ENCODE data around the gene CAMSAP2.
"Not testable (repeated sequence)": the region's sequence is repeated elsewhere in the genome, so short reads cannot be mapped to it uniquely, and the experiment has no call there.

CAMSAP2 gene

GRCh38 chr1:200739702-200740570 is 1.2 kb downstream of the CAMSAP2 start:
- DNase-seq (ENCODE audit: low read depth): no peak

GRCh38 chr1:200740571-200741208 is 2.0 kb downstream of the CAMSAP2 start:
- DNase-seq (ENCODE audit: low read depth): no peak

GRCh38 chr1:200741551-200742207 is 3.0 kb downstream of the CAMSAP2 start:
- no peak for DNase-seq (ENCODE audit: low read depth)

- no peak for DNase-seq (ENCODE audit: low read depth)
These were observed 5.5 kb downstream of the CAMSAP2 start for GRCh38 chr1:200744143-200744542.

- no peak for DNase-seq (ENCODE audit: low read depth)
These were observed 10.4 kb downstream of the CAMSAP2 start for GRCh38 chr1:200749090-200749489.

GRCh38 chr1:200750749-200751148 is 12.1 kb downstream of the CAMSAP2 start:
- not testable (repeated sequence) for DNase-seq (ENCODE audit: low read depth)

- DNase-seq (ENCODE audit: low read depth): peak; percentile 12
These were observed 13.0 kb downstream of the CAMSAP2 start for GRCh38 chr1:200751717-200752116.

- no peak for DNase-seq (ENCODE audit: low read depth)
These were observed 15.0 kb downstream of the CAMSAP2 start for GRCh38 chr1:200753650-200754198.

GRCh38 chr1:200755456-200755855 is 16.8 kb downstream of the CAMSAP2 start:
- no peak for DNase-seq (ENCODE audit: low read depth)

- no peak for DNase-seq (ENCODE audit: low read depth)
These were observed 23.4 kb downstream of the CAMSAP2 start for GRCh38 chr1:200762089-200762488.

- no peak for DNase-seq (ENCODE audit: low read depth)
These were observed 28.6 kb downstream of the CAMSAP2 start for GRCh38 chr1:200767321-200767720.

GRCh38 chr1:200771625-200772555 is 33.2 kb downstream of the CAMSAP2 start:
- no peak for DNase-seq (ENCODE audit: low read depth)

GRCh38 chr1:200774311-200774710 is 35.6 kb downstream of the CAMSAP2 start:
- DNase-seq (ENCODE audit: low read depth): no peak

GRCh38 chr1:200774735-200775444 is 36.2 kb downstream of the CAMSAP2 start:
- DNase-seq (ENCODE audit: low read depth): no peak

- no peak for DNase-seq (ENCODE audit: low read depth)
These were observed 37.2 kb downstream of the CAMSAP2 start for GRCh38 chr1:200775850-200776249.

GRCh38 chr1:200776949-200777348 is 38.3 kb downstream of the CAMSAP2 start:
- no peak for DNase-seq (ENCODE audit: low read depth)

- no peak for DNase-seq (ENCODE audit: low read depth)
These were observed 40.1 kb downstream of the CAMSAP2 start for GRCh38 chr1:200778766-200779165.

GRCh38 chr1:200779326-200779725 is 40.6 kb downstream of the CAMSAP2 start:
- DNase-seq (ENCODE audit: low read depth): no peak

- no peak for DNase-seq (ENCODE audit: low read depth)
These were observed 42.1 kb downstream of the CAMSAP2 start for GRCh38 chr1:200780545-200781369.

- no peak for DNase-seq (ENCODE audit: low read depth)
These were observed 45.2 kb downstream of the CAMSAP2 start for GRCh38 chr1:200783926-200784325.
